Germinal center (tissue), 1 donor: ENCODE data around the gene CHST2.
A peak's percentile ranks its signal among the peaks of the same experiment; 100 is the strongest.
"Not testable (repeated sequence)": the region's sequence is repeated elsewhere in the genome, so short reads cannot be mapped to it uniquely, and the experiment has no call there.

ENCODE experiments used
- DNase-seq: peaks from one replicate; pipeline ENCODE4 v3.0.0; 2012; ENCODE audit warnings: mixed read lengths, low spot score

The CHST2 gene

GRCh38 chr3:143119009-143119914, at the start of gene CHST2:
CHST2 (plus strand) TSS chr3:143119771; CDS start chr3:143120817, 1,046 bp downstream.
- peak; percentile 94 for DNase-seq

GRCh38 chr3:143070977-143071551, 48.5 kb upstream of the CHST2 start:
- no peak for DNase-seq

- no peak for DNase-seq
Observed at GRCh38 chr3:143071776-143072175, 47.8 kb upstream of the CHST2 start.

DNA sequence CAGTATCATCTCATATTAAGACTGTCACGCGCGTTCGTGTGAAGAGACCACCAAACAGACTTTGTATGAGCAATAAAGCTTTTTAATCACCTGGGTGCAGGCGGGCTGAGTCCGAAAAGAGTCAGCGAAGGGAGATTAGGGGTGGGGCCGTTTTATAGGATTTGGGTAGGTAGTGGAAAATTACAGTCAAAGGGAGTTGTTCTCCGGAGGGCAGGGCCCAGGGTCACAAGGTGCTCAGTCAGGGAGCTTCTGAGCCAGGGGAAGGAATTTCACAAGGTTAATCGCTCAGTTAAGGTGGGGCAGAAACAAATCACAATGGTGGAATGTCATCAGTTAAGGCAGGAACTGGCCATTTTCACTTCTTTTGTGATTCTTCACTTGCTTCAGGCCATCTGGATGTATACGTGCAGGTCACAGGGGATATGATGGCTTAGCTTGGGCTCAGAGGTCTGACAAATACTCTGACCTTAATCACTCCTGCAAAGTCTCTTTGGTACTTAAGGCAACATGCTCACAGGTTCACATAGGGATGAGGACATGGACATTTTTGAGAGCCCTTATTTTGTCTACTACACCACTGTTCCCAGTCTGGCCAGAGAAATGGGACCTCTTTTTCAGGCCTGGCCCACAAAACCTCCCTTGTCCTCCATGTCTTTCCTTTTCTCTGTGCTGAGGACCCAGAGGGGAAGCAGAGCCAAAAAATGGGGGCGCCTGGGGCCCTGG, 47.1 kb upstream of the CHST2 start:
- not testable (repeated sequence) for DNase-seq

GRCh38 chr3:143073541-143073940, 46.0 kb upstream of the CHST2 start:
- DNase-seq: not testable (repeated sequence)

- DNase-seq: not testable (repeated sequence)
Observed at GRCh38 chr3:143073983-143074382, 45.6 kb upstream of the CHST2 start.

DNA sequence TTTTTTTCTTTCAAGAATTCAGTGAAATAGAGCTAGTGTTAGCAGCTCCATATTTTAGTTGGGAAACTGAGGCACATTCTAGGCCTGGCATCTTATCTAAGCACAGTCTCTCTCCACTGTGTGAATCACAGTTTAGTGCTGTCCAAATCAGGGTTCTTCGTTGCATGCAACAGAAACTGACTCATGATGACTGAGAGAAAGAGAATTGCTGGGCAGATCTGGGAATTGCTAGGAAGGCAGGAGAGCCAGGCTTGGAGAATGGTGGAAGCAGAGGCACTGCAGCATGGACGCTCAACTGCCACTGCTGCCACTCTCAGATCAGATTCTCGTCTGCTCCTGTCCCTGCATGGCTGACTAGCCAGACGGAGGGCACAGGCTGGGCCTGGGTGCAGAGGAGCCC, 40.7 kb upstream of the CHST2 start:
- DNase-seq: no peak

GRCh38 chr3:143080196-143080595, 39.4 kb upstream of the CHST2 start:
- no peak for DNase-seq

DNA sequence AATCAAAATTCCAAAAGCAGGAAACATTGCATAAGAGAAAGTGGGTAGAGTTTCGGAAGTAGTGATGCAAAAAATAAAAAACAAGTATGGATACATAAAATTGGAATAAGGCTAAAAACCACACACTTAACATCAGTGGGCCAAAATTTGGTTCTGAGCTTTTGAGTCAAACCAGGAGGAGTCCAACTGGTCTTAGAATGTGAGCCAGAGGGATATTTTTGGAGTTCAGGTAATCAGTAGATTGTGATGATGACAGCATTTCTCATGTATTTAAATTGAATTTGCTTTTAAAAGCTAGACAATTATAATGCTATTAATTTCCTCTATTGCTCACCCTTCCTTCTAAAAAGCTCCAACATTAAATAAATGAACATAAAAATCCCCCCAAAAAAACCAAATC, 38.2 kb upstream of the CHST2 start:
- no peak for DNase-seq

GRCh38 chr3:143081844-143082778, 37.5 kb upstream of the CHST2 start:
- peak; percentile 62 for DNase-seq

DNA sequence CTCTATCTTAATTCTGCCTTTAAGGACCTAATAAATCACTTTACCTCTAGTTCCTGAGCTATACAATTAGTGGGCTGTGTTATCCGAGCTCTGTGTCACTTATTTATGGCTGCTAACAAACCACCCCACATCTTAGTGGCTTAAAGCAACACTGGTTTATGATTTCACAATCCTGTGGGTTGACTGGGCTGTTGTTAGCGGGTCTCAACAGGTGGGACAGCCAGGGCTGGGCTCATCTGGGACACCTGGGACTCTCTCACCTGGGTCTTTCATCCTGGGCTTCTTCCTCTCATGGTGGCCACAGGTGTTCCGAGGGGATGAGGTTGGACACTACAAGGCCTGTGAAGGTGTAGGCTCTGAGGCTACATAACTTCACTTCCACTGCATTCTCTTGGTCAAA, 35.8 kb upstream of the CHST2 start:
- DNase-seq: no peak

- peak; percentile 65 for DNase-seq
Observed at GRCh38 chr3:143084856-143085731, 34.5 kb upstream of the CHST2 start.

DNA sequence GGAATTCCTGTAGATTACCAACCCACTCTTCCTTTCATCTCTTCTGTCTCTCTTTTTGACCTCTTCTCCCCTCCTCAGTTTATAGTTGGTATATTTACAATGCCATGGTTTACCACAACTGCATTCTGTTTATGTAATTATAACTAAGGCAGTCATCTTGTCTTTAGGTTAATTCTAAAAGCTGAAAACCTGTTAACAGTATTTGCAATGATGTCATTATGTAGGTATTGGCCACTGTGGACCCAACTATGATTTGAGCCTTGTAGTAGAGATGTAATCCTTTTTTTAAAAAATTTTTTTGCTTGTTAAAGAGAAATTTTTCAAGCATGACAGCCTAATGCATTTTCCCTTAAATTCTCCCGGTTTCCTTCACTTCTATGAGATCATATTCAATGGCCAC, 30.7 kb upstream of the CHST2 start:
- DNase-seq: no peak

GRCh38 chr3:143089965-143090364, 29.6 kb upstream of the CHST2 start:
- DNase-seq: no peak

- no peak for DNase-seq
Observed at GRCh38 chr3:143090486-143090885, 29.1 kb upstream of the CHST2 start.

DNA sequence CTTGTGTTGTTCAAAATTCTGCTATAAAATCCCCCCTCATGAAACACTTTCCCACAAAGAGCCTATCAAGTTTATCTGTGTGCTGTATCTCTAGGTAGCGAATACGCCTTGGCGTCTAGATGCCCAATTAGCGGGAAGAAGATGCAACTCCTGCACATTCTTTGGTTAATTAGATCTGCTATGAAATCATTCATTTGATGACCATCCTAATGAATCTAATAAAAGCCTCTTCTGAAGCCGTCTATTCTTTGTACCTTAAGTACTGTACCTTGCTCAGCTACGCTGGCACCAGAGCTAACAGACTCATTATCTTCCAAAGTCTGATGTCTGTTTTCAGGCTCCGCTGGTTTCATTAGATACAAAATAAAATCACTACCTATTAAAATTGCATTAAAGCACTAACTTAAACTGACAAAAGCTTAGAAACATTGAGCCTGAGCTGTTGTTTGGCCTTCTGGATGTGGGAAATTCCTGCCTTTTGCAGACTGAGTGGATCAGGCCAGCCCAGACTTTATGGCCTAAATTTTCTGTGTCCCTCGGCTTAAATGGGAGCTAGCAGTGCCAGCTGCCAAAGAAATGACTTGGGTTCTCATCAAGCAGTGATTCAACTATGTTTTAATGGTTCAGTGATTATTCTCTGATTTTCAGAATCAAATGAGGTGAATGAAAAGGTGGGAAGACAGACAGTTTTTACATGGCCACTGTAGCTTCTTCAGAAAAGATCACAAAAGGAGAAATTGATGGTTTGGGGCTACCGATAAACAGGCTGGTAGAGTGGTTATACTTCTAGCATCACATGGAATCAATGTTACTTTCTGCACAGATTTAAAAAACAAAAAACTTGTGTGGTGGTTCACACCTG, 28.4 kb upstream of the CHST2 start:
- DNase-seq: no peak

- no peak for DNase-seq
Observed at GRCh38 chr3:143092191-143092590, 27.4 kb upstream of the CHST2 start.

DNA sequence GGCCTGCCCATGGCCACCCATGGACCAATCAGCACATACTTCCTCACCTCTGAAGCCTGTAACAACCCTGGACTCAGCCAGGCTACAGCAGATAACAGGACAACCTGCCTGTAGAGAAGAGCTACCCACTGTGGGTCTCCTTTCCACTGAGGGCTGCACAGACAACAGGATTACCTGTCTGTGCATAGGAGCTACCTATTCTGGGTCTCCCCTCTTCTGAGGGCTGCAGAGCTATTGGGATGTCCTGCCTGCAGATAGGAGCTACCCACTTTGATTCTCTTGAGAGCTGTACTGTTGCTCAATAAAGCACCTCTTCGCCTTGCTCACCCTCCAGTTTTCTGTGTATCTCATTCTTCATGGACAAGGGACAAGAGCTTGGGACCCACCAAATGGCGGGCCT, 23.8 kb upstream of the CHST2 start:
- DNase-seq: no peak

- DNase-seq: no peak
Observed at GRCh38 chr3:143098032-143098764, 21.4 kb upstream of the CHST2 start.
